NCI-H1436 (cell line): ENCODE results near the gene ARG2.
"Not testable (repeated sequence)": the region's sequence is repeated elsewhere in the genome, so short reads cannot be mapped to it uniquely, and the experiment has no call there.

ENCODE experiments used
- DNase-seq: peaks from one replicate; lab custom pipeline; 2025; lab: John Stamatoyannopoulos, UW

The ARG2 gene

DNA sequence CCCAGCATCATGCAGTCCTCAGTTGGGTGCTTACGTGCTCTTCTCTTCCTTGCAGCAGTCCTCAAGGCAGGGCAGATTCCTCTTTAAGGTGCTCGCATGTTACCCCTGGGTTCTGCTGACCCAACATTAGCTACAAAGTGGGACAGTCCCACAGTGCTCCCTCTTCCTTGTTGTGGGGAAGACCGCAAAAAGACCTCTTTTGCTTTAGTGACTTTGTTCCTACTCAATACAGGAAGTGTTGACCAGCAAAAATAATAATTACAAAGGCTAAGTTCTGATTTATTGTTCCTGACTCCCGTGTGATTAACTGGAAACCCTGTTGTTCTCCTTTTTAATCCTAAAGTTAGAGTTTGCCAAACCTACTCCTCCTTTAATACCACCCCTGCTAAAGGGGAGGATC, 33.4 kb upstream of the ARG2 start:
- DNase-seq: no peak

GRCh38 chr14:67589204-67589770, 30.4 kb upstream of the ARG2 start:
- DNase-seq: no peak

DNA sequence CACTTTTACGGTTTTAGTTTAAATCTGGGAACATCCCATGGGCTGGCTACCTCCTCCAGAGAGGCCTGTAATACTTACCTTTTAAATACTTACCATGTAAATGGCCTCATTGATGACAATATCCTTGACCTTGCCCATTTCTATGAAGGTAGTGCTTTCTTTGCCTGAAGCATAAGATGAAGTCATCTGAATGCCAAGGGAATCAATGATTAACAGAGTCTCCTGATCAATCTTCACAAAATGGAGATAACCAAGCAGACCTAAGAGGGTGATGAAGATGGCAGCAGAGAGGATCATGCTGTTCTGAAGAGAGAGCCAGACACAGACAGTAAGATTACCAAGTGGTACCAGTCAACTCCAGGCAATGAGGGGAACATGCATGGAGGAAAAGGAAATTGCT, 26.1 kb upstream of the ARG2 start:
- DNase-seq: not testable (repeated sequence)

GRCh38 chr14:67595392-67595791, 24.3 kb upstream of the ARG2 start:
- no peak for DNase-seq

GRCh38 chr14:67599698-67600561, 19.8 kb upstream of the ARG2 start, which contains the start of gene PIGH:
Gene PIGH (minus strand): TSS chr14:67600268. CDS start chr14:67600203, 65 bp downstream.
- peak; percentile 83 for DNase-seq

- DNase-seq: not testable (repeated sequence)
Measured at GRCh38 chr14:67600562-67600974, 19.2 kb upstream of the ARG2 start.

- DNase-seq: no peak
Measured at GRCh38 chr14:67602076-67602475, 17.6 kb upstream of the ARG2 start.

- DNase-seq: no peak
Measured at GRCh38 chr14:67602995-67603545, 16.6 kb upstream of the ARG2 start.

DNA sequence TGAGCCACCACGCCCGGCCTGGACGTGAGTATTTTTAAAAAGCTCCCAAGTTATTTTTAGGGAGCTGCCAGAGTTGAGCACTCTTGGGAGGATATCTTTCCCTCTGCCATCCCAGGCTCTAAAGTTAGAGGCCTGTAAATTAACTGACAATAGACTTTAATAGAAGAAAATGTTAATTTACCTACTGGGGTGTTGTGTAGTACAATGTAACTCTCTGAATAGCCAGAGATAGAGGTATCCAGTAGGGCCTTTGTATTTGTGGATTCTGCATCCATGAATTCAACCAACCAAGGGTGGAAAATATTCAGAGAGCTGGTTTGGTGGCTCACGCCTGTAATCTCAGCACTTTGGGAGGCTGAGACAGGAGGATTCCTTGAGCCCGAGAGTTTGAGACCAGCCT, 12.1 kb upstream of the ARG2 start:
- DNase-seq: no peak

GRCh38 chr14:67609642-67610310, 9.9 kb upstream of the ARG2 start:
- DNase-seq: no peak

DNA sequence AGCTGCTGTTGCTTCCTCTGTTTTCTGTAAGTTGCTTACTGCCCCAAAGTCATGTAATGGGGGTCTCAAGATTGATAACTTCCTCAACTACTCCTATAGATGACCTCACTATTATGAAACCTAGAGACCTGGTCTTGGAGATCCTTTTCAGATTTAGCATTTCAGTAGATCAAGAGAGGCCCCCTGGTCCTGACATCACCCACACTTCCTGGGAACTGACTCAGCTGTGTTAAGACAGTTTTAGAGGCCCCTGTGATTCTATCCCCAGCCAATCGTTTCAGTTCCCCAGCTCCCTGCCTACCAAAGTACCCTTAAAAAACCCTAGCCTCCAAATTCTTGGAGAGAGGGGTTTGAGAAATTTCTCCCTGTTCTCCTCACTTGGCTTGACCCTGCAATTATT, 9.2 kb upstream of the ARG2 start:
- no peak for DNase-seq

GRCh38 chr14:67618617-67619063, 1.1 kb upstream of the ARG2 start:
- peak; percentile 55 for DNase-seq

DNA sequence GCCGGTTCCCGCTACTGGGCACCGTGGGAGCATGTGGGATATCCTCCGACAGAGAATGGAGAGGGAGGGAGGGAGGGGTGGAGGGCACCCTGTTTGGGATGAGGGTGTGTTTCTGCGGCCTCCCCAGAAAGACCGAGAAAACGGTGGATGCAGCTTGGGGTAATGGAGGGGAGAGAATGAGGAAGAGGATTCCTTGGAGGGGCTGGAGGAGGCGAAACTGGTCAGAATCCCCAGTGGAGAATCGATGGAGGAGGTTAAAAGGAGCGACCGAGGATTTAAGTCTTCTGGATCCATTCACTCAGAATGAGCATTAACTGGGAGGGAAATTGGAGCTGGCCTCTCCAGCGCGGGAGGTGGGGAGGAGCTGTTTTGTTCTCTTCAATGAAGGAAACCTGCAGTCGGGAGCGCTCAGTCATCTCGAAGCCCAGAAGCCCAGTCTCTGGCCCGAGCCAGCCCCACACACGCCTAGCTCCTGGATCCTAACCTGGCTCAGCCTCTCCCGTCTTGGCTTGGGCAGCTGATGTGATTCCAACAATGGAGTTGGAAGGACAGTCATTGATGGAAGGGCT, 581 bp downstream of the ARG2 start:
- peak; percentile 10 for DNase-seq

DNA sequence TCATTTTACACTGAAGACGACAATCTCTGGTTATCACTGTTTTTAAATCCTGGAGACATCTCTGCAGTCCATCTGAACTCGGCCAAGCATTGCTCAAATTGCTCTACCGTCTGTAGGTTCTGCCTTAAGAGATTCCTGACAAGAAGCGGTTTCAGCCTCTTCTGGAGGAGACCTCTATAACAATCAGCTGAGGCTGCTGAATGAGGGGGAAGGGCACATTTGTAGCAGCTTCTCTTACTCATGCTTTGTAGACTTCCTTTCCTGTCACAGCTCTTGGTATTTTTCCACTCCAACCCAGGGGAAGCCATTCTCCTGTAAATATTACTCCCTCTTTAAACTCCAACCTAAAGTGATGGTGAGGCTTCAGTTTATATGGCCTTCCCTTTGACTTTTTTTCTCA, 3.0 kb downstream of the ARG2 start:
- no peak for DNase-seq

- DNase-seq: no peak
Measured at GRCh38 chr14:67623114-67623513, 3.4 kb downstream of the ARG2 start.

DNA sequence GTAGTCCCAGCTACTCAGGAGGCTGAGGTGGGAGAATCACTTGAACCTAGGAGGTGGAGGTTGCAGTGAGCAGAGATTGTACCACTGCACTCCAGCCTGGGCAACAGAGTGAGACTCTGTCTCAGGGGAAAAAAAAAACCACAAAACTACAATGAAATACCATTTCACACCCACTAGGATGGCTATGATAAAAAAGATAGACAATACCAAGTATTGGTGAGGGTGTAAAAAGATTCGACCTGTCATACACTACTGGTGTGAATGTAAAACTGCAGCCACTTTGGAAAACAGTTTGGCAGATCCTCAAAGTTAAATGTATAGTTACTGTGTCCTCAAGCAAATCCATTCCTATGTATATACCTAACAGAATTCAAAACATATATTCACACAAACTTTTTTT, 6.4 kb downstream of the ARG2 start:
- not testable (repeated sequence) for DNase-seq

- DNase-seq: no peak
Measured at GRCh38 chr14:67627519-67627918, 7.8 kb downstream of the ARG2 start.

- DNase-seq: no peak
Measured at GRCh38 chr14:67630186-67630585, 10.5 kb downstream of the ARG2 start.

DNA sequence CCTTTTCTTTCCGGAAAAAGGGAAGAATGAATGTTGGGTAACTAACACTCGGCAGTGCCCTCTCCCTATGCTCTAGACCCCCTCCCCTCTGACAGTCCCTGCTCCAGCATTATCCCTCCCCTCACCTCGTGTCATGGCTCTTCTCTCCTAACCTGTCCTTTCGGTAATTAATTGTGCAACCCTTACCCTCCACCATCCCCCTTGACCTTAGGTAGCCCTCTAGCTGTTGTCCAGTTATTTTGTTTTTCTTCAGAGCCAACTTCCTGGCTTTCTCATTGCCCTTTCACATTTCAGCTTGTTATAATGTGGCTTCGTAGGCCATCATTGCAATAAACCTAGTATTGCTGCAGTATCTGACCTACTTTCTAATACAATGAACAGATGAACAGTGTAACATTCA, 11.2 kb downstream of the ARG2 start:
- no peak for DNase-seq

- no peak for DNase-seq
Measured at GRCh38 chr14:67633451-67634147, 13.9 kb downstream of the ARG2 start.

GRCh38 chr14:67636361-67636919, 16.7 kb downstream of the ARG2 start:
- DNase-seq: peak; percentile 6
